GM04503 (cell line): ENCODE data around the gene ATG101.

Experiments
- DNase-seq: peaks from one replicate; pipeline ENCODE4 v3.0.0-alpha.2; 2012; ENCODE audit warnings: low read depth

ATG101 gene

DNA sequence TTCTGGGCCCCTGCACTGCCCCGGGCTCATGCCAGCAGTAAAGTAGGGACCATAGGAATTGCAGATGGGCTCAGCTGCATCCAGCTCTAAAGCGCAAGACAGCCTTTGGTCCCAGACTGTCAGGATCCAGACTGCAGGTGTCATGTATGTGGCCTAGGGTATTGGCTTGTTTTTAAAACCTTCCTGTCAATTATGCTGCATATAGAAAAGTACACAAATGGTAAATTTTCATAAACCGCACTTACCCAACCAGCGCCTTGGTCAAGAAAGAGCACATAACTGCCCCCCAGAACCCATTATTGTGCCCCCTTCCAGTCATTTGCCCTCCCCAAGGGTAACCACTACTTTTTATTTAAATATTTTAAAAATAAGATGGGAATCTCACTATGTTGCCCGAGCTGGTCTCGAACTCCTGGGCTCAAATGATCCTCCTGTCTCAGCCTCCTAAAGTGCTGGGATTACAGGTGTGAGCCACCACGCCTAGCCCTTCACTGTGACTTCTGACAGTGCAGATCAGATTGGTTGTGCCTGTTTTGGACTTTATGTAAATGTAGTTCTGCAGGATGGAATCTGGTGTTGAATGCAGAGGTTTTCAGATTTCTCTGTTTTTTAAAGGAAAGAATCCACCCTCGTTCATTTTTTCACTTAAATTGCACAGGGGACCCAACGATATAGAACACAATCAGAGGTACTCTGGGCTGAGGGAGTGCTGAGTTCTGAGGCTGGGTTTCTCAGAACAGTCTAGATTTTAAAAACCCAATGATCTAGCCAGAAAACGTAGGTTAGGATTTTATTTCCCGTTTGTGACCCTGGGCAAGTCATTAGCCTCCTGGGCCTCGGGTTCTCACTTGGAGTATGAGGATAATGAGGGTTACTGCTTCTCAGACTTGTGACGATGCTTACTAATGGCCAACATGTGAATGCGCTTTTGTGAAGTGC, 11.9 kb upstream of the ATG101 start:
- no peak for DNase-seq

GRCh38 chr12:52058631-52059361, 11.0 kb upstream of the ATG101 start:
- no peak for DNase-seq

- no peak for DNase-seq
Observed at GRCh38 chr12:52059582-52060497, 9.9 kb upstream of the ATG101 start.

GRCh38 chr12:52060498-52061177, 9.1 kb upstream of the ATG101 start:
- no peak for DNase-seq

DNA sequence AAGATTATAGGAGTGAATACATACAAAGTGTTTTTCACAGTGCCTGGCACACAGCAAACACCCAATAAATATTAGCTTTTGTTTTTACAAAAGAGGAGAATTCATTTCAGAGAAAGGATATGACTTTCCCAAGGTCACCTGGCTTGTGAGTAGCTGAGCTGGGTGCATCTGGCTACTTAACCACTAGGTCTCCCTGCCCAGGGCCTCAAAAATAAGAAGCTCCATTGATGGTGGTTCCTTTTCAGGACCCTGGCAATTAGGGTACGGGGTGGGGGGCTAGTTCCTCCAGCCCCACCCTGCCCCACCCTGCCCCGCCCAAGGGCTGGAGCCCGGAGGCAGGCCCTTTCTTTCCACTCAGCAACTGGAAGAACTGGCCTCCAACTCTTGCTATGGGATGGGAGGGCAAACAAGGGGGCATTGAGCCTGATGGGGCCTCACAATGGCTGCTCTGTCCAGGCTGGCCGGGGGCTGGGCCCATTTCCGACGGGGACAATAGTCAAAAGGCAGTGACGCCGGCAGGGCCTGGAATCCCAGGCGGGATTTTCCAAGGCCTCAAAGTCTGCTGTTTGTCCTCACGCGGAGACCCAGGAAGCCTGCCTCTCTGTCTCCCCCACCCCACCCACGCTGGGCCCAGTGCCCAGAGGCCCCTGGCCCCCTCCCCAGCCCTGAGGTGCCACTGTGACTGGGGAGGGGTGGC, 8.2 kb upstream of the ATG101 start:
- no peak for DNase-seq

DNA sequence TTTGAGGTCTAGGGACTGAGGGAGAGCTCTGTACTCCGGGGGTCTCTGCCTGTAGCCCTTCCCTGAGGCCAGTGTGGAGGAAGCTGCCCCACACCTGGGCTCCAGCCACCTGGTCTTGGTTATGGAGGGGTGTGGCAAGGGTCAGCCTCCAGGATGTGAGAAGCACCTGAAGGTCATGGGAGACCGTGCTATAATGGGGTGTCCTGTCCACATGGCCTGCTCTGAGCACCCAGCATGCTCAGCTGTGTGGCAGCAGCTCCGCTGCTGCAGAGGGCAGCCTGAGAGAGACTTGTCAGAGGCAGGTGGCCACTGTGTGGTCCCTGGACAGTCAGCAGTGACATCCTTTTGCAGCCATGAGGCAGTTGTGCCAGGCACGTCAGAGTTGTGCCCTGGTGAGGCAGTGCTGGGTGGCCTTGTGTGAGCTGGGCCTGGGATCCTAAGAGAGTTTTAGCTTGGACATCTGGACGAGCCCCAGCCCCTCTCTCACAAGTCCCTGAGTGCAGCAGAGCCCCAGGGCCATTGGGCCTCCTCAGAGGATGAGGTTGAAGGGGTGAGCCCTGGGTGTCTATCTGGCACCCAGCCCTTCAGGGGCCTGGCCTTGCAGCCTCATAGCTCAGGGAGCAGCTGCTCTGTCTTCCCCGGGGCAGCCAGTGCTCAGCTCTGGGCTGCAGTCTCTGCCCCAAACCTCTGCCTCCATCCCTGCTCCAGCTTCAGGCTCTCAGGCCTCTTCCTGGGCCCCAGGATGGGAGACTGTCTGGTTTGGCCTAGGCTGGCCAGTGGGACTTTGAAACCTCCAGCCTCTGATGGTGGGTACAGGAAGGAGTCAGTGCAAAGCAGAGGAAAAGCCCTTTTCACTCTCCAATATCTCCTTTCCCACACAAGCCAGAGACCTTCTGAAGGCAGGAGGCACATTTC, 7.4 kb upstream of the ATG101 start:
- DNase-seq: no peak

DNA sequence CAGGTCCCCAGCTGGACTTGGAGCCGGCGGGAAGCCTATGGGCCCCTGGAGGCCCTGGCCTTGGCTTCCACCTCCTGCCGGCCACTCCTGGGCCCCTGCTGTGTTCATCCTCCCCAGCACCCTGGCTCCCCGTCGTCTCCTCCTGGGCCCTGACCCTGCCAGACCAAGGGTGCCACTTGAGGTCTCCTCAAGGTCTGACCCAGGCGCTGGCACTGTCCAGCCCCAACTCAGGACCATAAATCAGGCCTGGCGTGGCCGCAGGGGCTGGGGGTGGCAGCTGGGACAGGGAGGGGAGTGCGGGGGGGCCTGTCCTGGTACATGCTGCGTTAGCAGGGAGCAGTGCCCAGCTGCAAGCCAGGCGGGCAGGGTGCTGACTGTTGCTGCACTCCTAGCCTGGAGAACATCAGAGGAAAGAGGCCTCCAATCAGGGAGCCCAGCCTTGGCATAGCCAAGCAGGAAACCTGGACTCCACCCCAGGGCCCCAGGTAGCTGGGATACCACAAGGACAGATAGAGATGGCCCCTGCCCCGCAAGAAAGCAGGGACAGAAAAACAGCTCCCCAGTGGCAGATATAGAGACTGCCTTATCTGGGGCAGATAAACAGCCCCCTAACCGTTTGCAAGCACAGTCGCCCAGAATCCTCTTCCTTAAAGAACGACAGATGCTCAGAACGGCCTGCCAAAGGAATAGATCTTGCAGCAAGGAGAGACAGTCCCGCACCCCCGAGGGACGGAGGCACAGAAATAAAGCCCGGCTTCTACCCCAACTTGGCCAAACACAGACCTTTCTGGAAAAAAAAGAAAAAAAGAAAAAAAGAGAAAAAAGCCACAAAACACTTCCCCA, 6.5 kb upstream of the ATG101 start:
- no peak for DNase-seq

- no peak for DNase-seq
Observed at GRCh38 chr12:52063981-52064649, 5.7 kb upstream of the ATG101 start.

DNA sequence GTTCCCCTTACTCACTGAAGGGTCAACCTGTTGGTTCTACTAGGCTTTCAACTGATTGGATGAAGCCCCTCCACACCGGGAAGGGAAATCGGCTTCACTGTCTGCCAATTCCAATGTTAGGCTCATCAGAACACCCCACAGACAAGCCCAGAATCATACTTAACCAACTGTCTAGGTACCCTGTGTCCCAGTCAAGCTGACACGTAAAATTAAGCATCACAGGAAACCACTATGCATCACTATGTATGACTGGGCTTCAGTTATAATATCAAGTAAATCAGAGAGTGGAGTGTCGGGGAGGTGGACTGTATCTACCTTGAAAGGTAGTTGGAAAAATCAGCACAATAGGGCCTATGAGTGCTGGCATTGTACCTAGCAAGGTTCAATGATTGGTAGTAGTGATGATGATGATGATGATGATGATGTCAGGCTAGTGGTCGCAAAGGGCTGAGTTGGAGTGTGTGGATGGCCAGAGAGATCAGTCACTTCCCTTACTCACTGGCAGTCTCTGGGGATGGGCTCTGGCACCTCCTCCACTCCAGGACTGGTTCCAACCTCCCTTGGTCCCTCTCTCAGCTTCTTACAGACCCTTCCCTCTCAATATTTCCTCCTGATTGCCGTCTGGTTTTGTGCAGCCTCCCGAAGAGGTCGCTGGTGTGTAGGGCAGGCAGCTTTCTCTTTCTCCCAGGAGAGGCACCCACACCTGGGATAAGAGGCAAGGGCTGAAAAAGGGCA, 3.3 kb upstream of the ATG101 start:
- DNase-seq: no peak

DNA sequence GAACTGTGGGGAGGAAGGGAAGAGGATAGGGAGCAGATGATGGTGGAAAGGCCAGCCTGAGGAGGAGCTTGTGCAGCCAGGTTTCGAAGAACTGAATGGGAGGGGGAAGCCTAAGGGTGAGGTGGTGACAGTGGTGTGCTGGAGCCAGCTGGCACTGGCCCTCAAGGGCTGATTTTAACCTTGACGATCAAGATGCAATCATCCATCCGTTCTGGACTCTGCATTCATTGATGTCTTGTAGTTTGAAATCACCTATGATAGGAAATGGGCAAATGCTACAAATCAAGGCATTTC, 2.8 kb upstream of the ATG101 start:
- no peak for DNase-seq

DNA sequence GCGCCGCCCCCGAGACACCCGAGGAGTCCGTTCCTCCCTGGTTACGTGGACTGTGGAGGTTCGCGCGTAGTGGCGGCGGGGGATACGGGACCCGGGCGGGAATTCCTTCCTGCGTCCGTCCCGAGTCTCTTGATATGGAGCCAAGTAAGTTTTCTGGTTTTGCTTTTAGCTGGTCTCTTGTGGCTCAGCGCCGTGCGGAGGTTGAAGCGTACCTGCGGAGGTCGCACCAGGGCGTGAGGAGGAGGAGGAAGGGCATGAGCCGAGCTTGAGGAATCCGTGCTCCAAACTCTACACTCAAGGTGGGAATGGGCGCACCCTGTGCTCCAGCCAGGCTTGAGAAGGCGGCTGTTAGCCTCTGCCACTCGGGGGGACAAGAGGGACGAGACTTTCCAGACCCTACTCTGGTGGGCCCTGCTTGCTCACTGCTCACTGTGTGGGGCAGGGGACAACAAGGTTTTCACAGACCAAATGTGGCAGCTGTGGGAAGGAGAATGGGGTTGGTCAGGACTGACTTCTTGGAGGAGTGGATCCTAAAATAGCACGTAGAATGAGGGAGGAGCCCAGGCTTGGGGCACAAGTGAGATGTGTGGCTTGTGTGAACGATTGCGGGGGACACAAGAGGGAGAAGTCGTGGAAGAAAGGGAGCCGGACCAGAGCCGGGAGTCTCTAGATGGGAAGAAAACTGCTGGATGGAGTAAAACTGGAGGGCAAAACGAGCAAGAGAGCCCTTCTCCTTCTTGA, 577 bp downstream of the ATG101 start:
- no peak for DNase-seq

- no peak for DNase-seq
Observed at GRCh38 chr12:52073531-52074381, 4.0 kb downstream of the ATG101 start.

- DNase-seq: no peak
Observed at GRCh38 chr12:52074971-52075724, 5.4 kb downstream of the ATG101 start.

- no peak for DNase-seq
Observed at GRCh38 chr12:52076811-52077210, 7.0 kb downstream of the ATG101 start.

DNA sequence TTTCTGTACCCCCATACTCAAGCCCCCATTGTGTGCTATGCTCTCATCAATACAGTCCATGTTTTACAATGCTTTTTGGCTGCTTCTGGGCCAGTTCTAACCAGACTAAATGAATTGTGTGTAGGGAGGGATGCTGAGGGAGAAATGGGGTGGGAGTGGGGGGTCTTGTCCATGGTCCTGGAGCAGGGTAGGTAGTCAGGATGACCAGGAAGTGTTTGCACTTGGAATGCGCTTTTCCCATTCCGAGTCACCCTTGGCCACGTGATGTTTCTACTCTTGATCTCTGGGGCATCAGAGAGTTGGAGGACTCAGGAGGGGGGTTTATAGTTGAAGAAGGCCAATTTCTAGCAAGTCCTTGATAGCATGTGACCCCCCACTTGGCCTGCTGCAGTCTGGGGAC, 8.5 kb downstream of the ATG101 start:
- DNase-seq: no peak
